HT1080 (cell line): Measurements from ENCODE around the gene TNFAIP2. TPM values are rescaled to one million over a fixed set of nuclear protein-coding genes. Genes with fewer than 3 reads are reported as not detected.
"Not testable (repeated sequence)": the region's sequence is repeated elsewhere in the genome, so short reads cannot be mapped to it uniquely, and the experiment has no call there.

Source experiments
- DNase-seq: peaks from one replicate; pipeline ENCODE4 v3.0.0-alpha.2; 2015; ENCODE audit warnings: low read depth
- total RNA-seq: library from RNA; depleted of rRNA; stranded (reverse); fragments of >200 nt; shearing (Covaris generic); gene quantifications from 2 replicates; pipeline ENCODE4 v1.2.3, GENCODE V29; 2014

The TNFAIP2 gene
- total RNA-seq, 1 experiment from 2014 or later, result 17.6 TPM

DNA sequence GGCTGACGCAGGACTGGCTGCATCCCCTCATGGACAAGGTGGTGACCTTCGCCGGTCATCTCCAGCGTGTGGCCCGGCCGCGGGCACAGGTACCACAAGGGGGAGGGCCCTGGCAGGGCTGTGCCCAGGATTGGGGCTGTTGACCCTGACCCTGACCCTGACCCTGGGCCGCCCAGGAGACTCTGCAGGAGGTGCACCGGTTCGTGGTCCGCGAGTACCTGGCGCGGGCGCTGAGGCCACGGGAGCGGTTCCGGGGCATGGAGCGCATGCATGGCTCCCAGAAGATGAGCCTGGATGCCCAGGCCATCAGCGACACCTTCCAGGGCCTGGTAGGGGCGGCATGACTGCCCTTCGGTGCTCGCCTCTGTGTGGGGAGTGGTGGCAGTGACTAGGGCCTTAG, 15.8 kb upstream of the TNFAIP2 start:
- no peak for DNase-seq

- DNase-seq, result no peak
These were observed 15.1 kb upstream of the TNFAIP2 start for GRCh38 chr14:103107941-103108748.

- DNase-seq, result peak; percentile 66
These were observed 14.5 kb upstream of the TNFAIP2 start for GRCh38 chr14:103108749-103109207.

DNA sequence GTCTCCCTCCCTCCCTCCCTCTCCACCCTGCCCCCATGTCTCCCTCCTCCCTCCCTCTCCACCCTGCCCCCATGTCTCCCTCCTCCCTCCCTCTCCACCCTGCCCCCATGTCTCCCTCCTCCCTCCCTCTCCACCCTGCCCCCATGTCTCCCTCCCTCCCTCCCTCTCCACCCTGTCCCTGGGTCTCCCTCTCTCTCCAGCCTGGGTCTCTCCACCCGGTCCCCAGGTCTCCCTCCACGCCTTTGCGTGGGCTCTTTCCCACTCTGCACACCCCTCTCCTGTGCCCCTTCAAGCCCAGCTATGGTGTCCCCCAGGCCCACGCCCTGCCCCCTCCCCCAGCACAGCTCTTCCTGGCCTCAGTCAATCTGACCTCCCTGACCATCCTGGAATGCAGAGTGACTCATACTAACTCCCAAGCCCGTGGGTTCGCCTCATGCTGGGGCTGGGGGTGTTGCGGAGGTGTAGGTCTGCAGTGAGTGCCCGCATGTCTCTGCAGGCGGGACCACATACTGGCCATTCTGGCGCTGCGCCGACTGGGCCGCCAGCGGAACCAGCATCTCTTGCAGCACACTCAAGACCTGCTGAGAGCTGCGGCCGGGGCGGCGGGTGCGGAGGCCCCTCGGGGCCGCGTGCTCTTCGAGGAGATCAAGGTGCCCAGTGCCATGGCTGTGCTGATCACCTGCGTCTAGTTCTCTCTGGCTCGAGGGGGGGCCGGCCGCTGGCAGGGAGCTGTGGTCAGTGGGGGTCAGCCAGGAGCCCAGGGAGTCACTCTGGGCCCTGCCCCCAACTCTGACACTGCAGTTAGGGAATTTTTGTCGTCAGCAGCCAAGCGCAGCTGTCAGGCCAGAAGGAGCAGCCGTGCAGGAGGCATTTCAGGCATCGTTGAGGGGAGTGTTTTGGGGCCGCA, 13.5 kb upstream of the TNFAIP2 start:
- peak; percentile 83 for DNase-seq

GRCh38 chr14:103110681-103111231, 12.5 kb upstream of the TNFAIP2 start:
- no peak for DNase-seq

GRCh38 chr14:103111232-103111868, 11.9 kb upstream of the TNFAIP2 start:
- no peak for DNase-seq

GRCh38 chr14:103112400-103113243, 10.6 kb upstream of the TNFAIP2 start:
- no peak for DNase-seq

DNA sequence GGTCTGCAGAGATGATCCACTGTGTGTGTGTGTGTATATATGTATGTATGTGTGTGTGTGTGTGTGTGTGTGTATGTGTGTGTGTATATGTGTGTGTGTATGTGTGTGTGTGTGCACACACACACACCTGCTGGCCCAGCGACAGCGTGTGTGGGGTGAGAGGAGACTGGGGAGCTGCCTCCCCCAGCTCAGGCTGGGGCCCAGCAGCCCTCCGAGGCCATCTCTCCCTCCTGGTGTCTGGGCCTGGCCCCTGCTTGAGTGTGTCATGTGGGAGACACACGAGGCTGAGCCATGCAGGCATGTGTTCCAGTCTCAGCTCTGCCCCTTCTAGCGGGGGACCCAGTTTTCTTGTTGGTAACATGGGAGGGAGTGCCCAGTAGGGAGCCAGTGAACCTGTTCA, 10.0 kb upstream of the TNFAIP2 start:
- DNase-seq, result no peak

DNA sequence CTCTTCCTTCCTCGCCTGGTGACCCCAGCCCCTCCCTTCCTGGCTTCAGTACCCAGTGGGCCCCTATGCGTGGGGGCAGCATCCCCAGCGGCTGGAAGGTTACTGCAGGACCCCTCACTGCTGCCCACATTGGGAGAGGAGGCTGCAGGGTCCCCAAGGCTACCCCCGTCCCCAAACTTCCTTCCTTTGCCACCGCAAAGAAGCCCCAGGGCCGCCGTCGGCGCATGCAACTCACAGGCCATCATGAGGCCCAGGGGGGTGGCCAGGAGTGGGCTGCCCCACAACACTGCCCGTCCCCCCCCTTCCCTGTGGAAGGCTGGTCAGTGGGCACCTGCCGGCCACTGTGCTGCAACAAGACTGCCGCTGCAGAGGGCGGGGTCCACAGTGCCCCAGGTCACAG, 9.5 kb upstream of the TNFAIP2 start:
- no peak for DNase-seq

DNA sequence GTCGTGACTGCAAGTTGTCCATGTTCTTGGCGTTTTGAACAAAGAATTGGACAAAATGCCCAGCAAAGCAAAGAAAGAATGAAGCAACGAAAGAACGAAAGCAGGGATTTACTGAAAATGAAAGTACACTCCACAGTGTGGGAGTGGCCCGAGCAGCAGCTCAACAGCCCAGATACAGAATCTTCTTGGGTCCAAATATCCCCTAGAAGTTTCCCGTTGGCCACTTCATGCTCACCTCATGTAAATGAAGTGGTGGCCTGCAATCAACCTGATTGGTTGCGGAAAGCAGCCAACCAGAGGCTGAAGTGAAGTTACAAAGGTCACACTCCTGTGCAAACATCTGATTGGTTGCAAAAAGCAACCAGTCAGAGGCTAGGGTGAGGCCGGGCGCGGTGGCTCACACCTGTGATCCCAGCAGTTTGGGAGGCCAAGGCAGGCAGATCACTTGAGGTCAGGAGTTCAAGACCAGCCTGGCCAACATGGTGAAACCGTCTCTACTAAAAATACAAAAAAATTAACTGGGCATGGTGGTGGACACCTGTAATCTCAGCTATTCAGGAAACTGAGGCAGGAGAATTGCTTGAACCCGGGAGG, 8.1 kb upstream of the TNFAIP2 start:
- not testable (repeated sequence) for DNase-seq

DNA sequence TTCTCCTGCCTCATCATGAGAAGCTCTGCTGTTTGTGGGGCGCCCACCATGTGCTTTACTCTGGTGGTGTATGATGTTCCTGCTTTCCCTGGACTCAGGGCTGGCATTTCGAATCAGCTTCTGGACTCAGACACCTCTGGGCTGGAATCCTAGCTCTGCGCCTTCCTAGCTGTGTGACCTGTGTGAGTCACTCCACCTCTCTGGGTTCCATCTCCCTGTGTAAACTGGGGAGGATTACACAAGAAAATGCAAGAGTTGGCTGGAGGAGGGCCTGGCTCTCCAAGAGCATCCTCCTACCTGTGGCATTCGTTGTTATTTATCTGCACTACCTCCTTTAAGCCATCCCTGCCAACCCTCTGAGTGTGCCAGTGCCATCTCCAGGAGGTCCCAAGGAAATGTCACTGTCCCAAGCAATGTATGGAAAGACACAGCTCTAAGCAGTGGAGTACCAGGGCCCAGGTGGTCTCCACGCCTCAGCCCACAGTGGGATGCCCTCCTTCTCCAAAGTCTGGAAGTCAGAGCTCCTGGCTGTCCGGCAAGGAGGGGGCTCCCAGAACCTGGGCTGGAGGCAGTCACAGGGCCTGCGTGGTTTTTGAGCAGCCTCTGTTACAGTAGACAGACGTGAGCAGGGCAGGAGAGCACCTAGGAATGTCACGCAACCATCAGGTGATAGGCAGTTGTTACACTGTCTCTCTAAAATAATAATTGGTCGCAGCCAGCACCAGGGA, 7.3 kb upstream of the TNFAIP2 start:
- DNase-seq, result no peak

GRCh38 chr14:103116636-103117035, 6.6 kb upstream of the TNFAIP2 start:
- DNase-seq, result peak; percentile 22

- not testable (repeated sequence) for DNase-seq
These were observed 5.8 kb upstream of the TNFAIP2 start for GRCh38 chr14:103117499-103117898.

DNA sequence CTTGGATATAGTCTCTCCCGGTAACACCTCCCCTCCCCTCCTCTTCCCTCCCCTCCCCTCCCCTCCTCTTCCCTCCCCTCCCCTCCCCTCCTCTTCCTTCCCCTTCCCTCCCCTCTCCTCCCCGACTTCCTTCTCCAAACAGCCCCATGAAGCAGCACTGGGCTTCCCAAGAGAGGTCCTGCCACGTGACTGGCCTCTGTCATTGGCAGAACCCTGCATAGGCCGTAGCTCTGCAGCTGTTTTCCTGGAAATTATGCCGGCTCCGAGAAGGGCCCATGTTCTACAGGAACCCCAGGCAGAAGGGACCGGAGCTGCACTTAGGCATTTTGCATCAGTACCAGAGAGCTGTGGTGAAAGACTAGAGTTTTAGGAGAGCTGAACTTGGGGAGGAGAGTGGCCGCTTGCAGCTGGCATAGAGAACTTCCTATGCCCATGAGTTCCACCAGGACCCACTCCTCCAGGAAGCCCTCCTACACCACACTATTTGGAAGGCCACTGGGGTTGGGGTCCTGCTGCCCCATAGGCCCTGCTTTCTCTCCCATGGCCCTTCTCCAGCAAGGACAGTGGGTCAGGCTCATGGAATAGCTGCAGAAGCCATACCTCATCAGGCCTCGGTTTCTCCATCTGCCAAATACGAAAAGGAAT, 5.1 kb upstream of the TNFAIP2 start:
- DNase-seq, result no peak

DNA sequence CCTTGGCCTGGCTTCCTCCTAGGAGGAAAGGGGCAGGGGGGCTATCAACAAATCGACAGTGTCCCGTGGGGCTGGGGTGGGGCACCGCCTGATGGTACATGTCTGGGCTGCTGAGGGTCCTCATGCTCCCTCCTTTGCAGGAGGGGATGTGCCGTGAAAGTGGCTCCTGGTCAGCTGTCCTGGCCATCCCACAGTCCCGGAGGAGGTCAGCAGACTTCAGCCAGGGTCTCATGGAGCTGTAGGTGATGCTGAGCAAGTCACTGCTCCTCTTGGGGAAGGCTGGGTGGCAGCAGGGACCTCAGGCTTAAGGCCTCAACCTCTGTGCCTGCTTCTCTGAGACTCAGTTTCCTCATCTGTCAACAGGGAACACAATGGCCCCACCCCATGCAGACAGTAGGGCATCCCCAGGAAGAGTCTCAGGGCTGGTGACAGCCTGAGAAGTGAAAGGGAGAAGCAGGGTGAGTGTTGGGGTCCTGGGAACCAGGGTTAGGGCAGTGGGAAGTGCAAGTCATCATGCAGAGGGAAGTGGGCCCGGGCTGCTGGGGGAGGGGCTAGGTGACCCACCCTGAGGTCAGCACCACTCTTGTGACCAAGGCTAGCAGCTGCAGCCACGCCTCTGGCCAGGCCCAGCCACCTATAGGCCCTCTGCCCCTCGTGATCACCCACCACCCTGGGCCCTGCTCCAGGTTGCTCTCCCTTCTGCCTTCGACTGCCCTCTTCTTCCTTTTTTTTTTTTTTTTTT, 4.4 kb upstream of the TNFAIP2 start:
- DNase-seq, result no peak

DNA sequence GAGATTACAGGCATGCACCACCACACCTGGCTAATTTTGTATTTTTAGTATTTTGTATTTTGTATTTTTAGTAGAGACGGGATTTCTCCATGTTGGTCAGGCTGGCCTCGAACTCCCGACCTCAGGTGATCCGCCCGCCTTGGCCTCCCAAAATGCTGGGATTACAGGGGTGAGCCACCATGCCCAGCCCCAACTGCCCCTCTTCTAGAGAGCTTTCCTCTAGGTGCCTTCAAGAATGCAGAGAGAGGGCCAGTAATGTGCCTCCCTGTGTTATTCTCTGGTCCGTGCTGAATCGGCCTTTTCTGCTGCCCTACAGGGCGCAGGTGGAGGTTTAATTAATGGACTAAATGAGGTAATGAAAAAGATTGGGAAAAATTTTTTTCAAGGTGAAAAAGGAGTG, 3.7 kb upstream of the TNFAIP2 start:
- DNase-seq, result not testable (repeated sequence)

GRCh38 chr14:103121121-103121845, 2.0 kb upstream of the TNFAIP2 start:
- no peak for DNase-seq
